Measurements from ENCODE around the gene OLFM2. TPM values are rescaled to one million over a fixed set of nuclear protein-coding genes. Genes with fewer than 3 reads are reported as not detected.
A peak's percentile ranks its signal among the peaks of the same experiment; 100 is the strongest.
"Not testable (repeated sequence)": the region's sequence is repeated elsewhere in the genome, so short reads cannot be mapped to it uniquely, and the experiment has no call there.

The OLFM2 gene
- polyA plus RNA-seq, 1 donor from 2014 or later = 0.21 TPM

DNA sequence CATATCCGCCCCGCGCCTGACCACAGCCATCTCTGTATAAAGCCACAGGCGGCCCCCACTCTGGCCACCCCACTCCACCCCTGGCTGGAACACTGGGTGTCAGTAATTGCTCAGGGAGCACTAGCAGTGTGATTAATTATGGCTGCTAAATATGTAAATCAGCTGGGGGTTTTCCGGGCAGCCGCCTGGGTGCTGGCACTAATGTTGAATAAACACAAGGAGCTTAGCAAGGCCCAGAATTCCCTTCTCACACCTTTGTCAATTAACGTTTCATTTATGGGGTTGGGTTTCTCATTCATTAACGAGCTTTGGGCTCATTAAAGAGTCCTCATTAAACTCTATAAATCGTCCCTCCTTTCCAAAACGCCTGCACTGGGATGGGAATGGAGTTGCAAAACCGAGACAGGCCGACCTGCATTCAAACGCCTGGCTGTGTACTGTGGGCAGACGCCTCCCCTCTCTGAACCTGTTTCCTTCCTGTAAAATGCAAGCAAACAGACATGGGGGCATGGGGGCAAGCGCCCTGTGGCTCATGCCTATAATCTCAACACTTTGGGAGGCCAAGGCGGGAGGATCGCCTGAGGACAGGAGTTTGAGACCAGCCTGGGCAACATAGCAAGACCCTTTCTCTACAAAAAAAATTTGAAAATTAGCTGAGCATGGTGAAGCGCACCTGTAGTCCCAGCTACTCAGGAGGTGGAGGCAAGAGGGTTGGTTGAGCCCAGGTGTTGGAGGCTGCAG lies 17.7 kb upstream of the OLFM2 start:
- H3K4me1 Mint-ChIP-seq = no peaks in the 10 kb centered on the region
- H3K27me3 Mint-ChIP-seq = peaks cover 12% of the 10 kb centered on the region
- H3K27ac Mint-ChIP-seq = no peak overlapping the region
- H3K36me3 Mint-ChIP-seq = no peaks in the 10 kb centered on the region
- H3K4me3 Mint-ChIP-seq = no peak overlapping the region
- no peaks in the 10 kb centered on the region for H3K9me3 Mint-ChIP-seq

- H3K27ac Mint-ChIP-seq = no peak overlapping the region
Measured at GRCh38 chr19:9952276-9952675, 16.0 kb upstream of the OLFM2 start.

GRCh38 chr19:9947441-9947840 lies 11.1 kb upstream of the OLFM2 start:
- Mint-ChIP-seq H3K4me1 (peaks cover 0 to 3% (median 0%) of the 10 kb centered on the region in 3 donors), H3K4me3 (no peak overlapping the region), H3K27ac (no peak overlapping the region), H3K9me3 (peaks cover 0 to 5% (median 0%) of the 10 kb centered on the region in 3 donors), H3K36me3 (peaks cover 1% of the 10 kb centered on the region), H3K27me3 (peaks cover 9% of the 10 kb centered on the region)

More at GRCh38 chr19:9952276-9952675, 16.0 kb upstream of the OLFM2 start:
- no peak overlapping the region for H3K4me3 Mint-ChIP-seq
- H3K9me3 Mint-ChIP-seq = no peaks in the 10 kb centered on the region
- no peaks in the 10 kb centered on the region for H3K4me1 Mint-ChIP-seq
- peaks cover 9% of the 10 kb centered on the region for H3K27me3 Mint-ChIP-seq
- no peaks in the 10 kb centered on the region for H3K36me3 Mint-ChIP-seq

DNA sequence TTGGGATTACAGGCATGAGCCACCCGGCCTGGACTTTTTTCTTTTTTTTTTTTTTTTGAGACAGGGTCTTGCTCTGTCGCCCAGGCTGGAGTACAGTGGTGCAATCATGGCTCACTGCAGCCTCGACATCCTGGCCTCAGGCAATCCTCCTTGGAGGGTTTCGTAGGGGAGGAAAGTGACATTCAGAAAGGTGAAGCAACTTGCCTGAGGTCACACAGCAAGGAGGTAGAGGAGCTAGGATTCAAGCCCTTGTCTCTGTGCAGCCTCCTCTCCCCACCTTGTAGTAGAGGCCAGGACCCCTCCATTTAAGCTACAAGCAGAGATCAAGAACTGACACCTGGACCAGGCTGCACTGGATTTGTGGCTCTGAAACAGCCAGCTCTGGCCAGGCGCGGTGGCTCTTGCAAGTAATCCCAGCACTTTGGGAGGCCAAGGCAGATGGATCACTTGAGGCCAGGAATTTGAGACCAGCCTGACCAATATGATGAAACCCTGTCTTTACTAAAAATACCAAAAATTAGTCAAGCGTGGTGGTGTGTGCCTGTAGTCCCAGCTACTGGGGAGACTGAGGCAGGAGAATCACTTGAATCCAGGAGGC lies 10.3 kb upstream of the OLFM2 start:
- not testable (repeated sequence) for H3K4me1 Mint-ChIP-seq, H3K36me3 Mint-ChIP-seq, H3K27ac Mint-ChIP-seq, H3K9me3 Mint-ChIP-seq
- peak overlapping the region in 1 of 4 donors; percentile 58 for H3K4me3 Mint-ChIP-seq
- peaks cover 11% of the 10 kb centered on the region for H3K27me3 Mint-ChIP-seq

- peaks cover 0 to 3% (median 0%) of the 10 kb centered on the region in 3 donors for H3K4me1 Mint-ChIP-seq
- peaks cover 4 to 17% (median 11%) of the 10 kb centered on the region in 3 donors for H3K9me3 Mint-ChIP-seq
- peaks cover 1% of the 10 kb centered on the region for H3K36me3 Mint-ChIP-seq
- H3K4me3 Mint-ChIP-seq = no peak overlapping the region
- peak overlapping the region in 1 of 3 donors; percentile 2 for H3K27ac Mint-ChIP-seq
- peaks cover 12% of the 10 kb centered on the region for H3K27me3 Mint-ChIP-seq
Measured at GRCh38 chr19:9945319-9945966, 9.1 kb upstream of the OLFM2 start.

DNA sequence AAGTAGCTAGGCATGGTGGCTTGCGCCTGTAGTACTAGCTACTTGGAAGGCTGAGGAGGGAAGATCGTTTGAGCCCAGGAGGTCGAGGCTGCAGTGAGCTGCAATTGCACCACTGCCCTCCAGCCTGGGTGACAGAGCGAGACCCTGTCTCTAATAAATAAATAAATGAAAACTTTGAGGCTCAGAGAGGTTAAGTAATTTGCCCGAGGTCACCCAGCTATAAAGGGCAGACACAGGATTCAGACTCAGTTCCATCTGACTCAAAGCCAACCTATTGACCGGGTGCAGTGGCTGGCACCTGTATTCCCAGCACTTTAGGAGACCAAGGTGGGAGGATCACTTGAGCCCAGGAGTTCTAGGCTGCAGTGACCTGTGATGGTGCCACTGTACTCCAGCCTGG lies 7.4 kb upstream of the OLFM2 start:
- Mint-ChIP-seq H3K27ac (no peak overlapping the region), H3K9me3 (peaks cover 4 to 17% (median 12%) of the 10 kb centered on the region in 3 donors), H3K4me1 (peaks cover 0 to 3% (median 0%) of the 10 kb centered on the region in 3 donors), H3K4me3 (no peak overlapping the region), H3K27me3 (peaks cover 21% of the 10 kb centered on the region), H3K36me3 (peaks cover 1% of the 10 kb centered on the region)

- Mint-ChIP-seq H3K9me3 (peaks cover 4 to 17% (median 14%) of the 10 kb centered on the region in 3 donors), H3K4me1 (peaks cover 4 to 6% (median 5%) of the 10 kb centered on the region in 3 donors), H3K27ac (no peak overlapping the region), H3K27me3 (peaks cover 30% of the 10 kb centered on the region), H3K36me3 (peaks cover 1% of the 10 kb centered on the region), H3K4me3 (no peak overlapping the region)
Measured at GRCh38 chr19:9941671-9942070, 5.4 kb upstream of the OLFM2 start.

DNA sequence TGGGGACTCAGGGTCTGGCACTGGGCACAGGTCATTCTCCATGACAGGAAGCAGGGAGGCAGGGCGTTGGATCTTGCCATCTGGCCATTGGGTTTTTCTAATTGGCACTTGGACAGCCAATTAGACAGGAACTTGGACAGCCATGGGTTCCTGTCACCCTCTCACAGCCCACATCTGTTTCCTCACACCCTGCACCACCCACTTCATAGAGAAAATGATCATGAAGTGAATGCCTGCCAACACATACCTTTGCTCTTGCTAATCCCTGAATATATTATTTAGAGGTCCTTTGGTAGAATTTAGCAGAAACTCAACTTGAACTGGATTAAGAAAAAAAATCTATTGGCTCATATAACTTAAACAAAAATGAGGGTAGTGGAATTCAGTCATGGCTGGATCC lies 4.9 kb upstream of the OLFM2 start:
- Mint-ChIP-seq H3K27me3 (peaks cover 30% of the 10 kb centered on the region), H3K9me3 (peaks cover 4 to 17% (median 14%) of the 10 kb centered on the region in 3 donors), H3K4me1 (peaks cover 5 to 6% (median 5%) of the 10 kb centered on the region in 3 donors), H3K27ac (no peak overlapping the region), H3K36me3 (peaks cover 1% of the 10 kb centered on the region), H3K4me3 (no peak overlapping the region)

- H3K27ac Mint-ChIP-seq = no peak overlapping the region
- peaks cover 5 to 6% (median 5%) of the 10 kb centered on the region in 3 donors for H3K4me1 Mint-ChIP-seq
- peaks cover 31% of the 10 kb centered on the region for H3K27me3 Mint-ChIP-seq
- H3K9me3 Mint-ChIP-seq = peaks cover 4 to 17% (median 14%) of the 10 kb centered on the region in 3 donors
- peaks cover 1% of the 10 kb centered on the region for H3K36me3 Mint-ChIP-seq
- H3K4me3 Mint-ChIP-seq = peak overlapping the region in 1 of 4 donors; percentile 13
Measured at GRCh38 chr19:9940778-9941177, 4.5 kb upstream of the OLFM2 start.

- peaks cover 2% of the 10 kb centered on the region for H3K36me3 Mint-ChIP-seq
- H3K27ac Mint-ChIP-seq = peak overlapping the region in 1 of 3 donors; percentile 2
- peaks cover 44% of the 10 kb centered on the region for H3K27me3 Mint-ChIP-seq
- H3K9me3 Mint-ChIP-seq = peaks cover 4 to 17% (median 14%) of the 10 kb centered on the region in 3 donors
- H3K4me1 Mint-ChIP-seq = peaks cover 9 to 13% (median 11%) of the 10 kb centered on the region in 3 donors
- peak overlapping the region in 1 of 4 donors; percentile 3 for H3K4me3 Mint-ChIP-seq
Measured at GRCh38 chr19:9939301-9939913, 3.1 kb upstream of the OLFM2 start.

DNA sequence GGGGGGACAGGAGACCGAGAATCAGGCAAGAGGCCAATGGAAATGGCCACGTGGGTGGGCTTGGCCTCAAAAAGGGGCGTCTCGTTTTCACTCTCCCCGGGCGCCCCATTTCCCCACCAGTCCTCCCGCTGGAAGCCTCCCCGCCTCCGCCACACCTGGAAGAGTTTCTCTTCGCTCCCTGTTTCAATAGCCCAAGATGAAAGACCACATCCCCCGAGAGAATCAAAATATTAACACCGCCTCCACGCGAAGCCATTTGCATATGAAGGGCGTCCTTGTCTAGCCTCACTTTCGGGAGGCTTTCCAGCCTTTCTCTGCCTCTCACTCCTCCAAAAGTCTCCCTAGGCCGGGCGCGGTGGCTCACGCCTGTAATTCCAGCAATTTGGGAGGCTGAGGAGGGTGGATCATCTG lies 691 bp upstream of the OLFM2 start:
- H3K27me3 Mint-ChIP-seq = peaks cover 53% of the 10 kb centered on the region
- peak overlapping the region in 1 of 3 donors; percentile 36 for H3K27ac Mint-ChIP-seq
- H3K9me3 Mint-ChIP-seq = peaks cover 4 to 13% (median 7%) of the 10 kb centered on the region in 3 donors
- peaks cover 2% of the 10 kb centered on the region for H3K36me3 Mint-ChIP-seq
- H3K4me1 Mint-ChIP-seq = peaks cover 9 to 20% (median 11%) of the 10 kb centered on the region in 3 donors
- peak overlapping the region; percentile 48 to 87 (median 70) for H3K4me3 Mint-ChIP-seq

DNA sequence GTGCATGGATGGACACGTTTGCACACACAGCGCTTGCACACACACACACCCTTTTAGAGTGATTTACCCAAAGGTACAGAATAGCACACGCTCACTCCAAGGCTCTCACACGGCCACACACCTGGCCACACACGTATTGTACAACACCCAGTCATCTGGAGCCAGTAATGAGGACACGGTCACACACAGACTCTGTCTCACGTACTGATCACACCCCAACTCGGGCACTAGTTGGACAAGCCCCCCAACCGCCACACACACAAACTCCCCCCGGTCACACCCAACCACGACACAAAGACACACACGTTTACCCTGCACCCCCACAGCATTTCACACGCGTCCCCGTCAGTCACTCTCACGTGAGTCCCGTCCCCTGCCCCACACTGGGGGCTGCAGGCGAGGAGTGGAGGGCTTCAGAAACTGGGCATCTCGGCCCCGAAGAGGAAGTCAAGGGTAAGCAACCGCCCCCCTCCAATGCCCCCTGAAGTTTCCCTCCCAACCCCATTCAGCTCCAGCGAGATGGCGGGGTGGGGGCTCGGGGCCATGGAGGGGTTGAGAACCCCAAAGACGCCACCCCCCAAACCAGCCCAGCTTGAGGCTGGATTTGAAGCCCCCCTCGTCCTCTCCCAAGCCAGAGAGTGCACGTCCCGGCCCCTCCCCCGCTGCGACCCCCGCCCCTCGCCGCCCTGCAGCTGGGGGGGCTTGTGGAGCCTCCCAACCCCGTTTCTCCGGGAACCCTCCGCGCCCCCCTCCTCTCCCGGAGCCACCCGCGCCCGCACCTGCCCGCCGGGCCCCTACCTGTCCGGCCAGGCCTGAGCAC lies 599 bp downstream of the OLFM2 start:
- H3K4me1 Mint-ChIP-seq = peaks cover 12 to 20% (median 14%) of the 10 kb centered on the region in 3 donors
- H3K36me3 Mint-ChIP-seq = peaks cover 2% of the 10 kb centered on the region
- H3K9me3 Mint-ChIP-seq = peaks cover 0 to 4% (median under 1%) of the 10 kb centered on the region in 3 donors
- H3K4me3 Mint-ChIP-seq = peak overlapping the region; percentile 9 to 88 (median 69)
- peaks cover 57% of the 10 kb centered on the region for H3K27me3 Mint-ChIP-seq
- peak overlapping the region in 2 of 3 donors; percentile 21 to 45 for H3K27ac Mint-ChIP-seq

- Mint-ChIP-seq H3K36me3 (peaks cover 2% of the 10 kb centered on the region), H3K4me1 (peaks cover 14 to 20% (median 14%) of the 10 kb centered on the region in 3 donors), H3K9me3 (peaks cover 0 to 2% (median 0%) of the 10 kb centered on the region in 3 donors), H3K27ac (peak overlapping the region in 2 of 3 donors; percentile 53 to 76), H3K4me3 (peak overlapping the region in 2 of 4 donors; percentile 34 to 45), H3K27me3 (peaks cover 56% of the 10 kb centered on the region)
Measured at GRCh38 chr19:9934132-9934950, 2.0 kb downstream of the OLFM2 start.
